Neural cell (in vitro differentiated cells): ENCODE measurements around the gene PLCL2.

Source experiments
- CTCF ChIP-seq: fragments of 450-650 bp; IDR thresholded peaks from 2 replicates; pipeline ENCODE4 v1.5.1; 2014; ENCODE audit warnings: antibody characterized with exemption, mild to moderate bottlenecking, moderate library complexity; ENCODE audit not compliant: poor library complexity, severe bottlenecking
- EZH2 ChIP-seq: fragments of 200-600, 300-800 bp; shearing (Covaris generic), sonication (generic); IDR thresholded peaks from 2 replicates; pipeline ENCODE4 v1.6.1; 2014; ENCODE audit warnings: antibody characterized with exemption, low read length, borderline replicate concordance, mild to moderate bottlenecking; ENCODE audit not compliant: insufficient read depth, poor library complexity, severe bottlenecking

- TF ChIP-seq CTCF (no peak), EZH2 (no peak)
Measured at GRCh38 chr3:17027318-17027717, 142.6 kb downstream of the PLCL2 start.
